ENCODE data around the gene LAMA2.

DNA sequence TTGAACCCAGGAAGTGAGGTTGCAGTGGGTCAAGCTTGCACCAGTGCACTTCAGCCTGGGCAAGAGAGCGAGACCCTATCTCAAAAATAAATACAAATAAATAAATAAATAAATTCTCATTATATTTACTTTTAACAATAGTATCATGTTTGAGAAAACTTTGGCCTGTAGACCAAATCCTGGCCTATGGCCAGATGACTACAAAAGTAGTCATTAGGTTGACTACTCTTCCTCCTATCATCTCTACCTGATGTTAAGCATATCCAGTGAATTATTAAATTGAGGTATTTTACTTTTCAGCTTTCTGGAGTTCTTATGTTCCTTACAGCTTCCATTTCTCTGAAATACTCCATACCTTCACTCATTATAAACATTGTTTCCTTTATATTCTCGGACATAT lies 280.6 kb downstream of the LAMA2 start:
- TF ChIP-seq CTCF (IDR thresholded peaks at IDR 0.05): no peak
- TF ChIP-seq EP300 (IDR thresholded peaks at IDR 0.05): no peak
- TF ChIP-seq POLR2AphosphoS5 (IDR thresholded peaks at IDR 0.05): no peak
- no peak for TF ChIP-seq POLR2A (IDR thresholded peaks at IDR 0.05)

All from stomach (tissue), 4 donors.